ENCODE measurements around the gene JAKMIP3. TPM values are rescaled to one million over a fixed set of nuclear protein-coding genes. Genes with fewer than 3 reads are reported as not detected.

Gene JAKMIP3
- polyA plus RNA-seq, 1 experiment: 0.26 TPM

DNA sequence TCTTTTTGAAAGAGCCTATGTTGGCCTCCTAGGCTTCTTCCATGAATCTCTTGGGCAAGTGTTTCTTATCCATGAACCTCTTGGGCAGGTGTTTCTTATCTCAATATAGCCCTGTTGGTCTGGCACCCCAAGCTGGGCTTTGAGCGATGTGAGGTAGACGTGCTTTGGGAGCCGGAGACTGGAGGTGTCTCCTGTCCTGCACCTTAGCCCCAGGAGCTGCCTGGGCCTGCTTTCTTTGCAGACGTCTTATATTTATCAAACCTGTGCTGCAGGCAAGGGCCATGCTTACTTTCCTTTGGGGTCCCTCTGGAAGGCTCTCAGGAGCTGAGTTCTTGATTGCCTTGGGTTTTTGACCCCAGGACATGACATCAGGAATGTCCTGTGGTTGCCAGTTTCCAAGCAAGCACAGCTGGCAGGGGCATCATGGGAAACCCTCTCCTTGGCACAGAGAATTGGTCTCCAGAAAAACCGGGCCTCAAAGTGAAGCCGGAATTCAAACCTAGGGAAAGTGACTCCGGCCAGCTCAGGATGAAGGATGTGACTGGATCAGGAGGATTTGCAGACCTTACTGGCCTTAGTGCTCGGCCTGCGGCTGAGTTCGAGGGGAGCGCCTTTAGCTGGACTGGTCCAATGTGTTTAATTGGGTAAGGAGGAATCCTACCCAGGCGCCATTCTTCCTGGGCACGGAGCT, 2.8 kb downstream of the JAKMIP3 start:
- no peak overlapping the region for H3K4me3 ChIP-seq (ENCODE audit: low read depth, low read length)
- no peaks in the 10 kb centered on the region for H3K27me3 ChIP-seq (ENCODE audit: control insufficient read depth, insufficient read depth, low read length)
- TF ChIP-seq, protein P1, sequence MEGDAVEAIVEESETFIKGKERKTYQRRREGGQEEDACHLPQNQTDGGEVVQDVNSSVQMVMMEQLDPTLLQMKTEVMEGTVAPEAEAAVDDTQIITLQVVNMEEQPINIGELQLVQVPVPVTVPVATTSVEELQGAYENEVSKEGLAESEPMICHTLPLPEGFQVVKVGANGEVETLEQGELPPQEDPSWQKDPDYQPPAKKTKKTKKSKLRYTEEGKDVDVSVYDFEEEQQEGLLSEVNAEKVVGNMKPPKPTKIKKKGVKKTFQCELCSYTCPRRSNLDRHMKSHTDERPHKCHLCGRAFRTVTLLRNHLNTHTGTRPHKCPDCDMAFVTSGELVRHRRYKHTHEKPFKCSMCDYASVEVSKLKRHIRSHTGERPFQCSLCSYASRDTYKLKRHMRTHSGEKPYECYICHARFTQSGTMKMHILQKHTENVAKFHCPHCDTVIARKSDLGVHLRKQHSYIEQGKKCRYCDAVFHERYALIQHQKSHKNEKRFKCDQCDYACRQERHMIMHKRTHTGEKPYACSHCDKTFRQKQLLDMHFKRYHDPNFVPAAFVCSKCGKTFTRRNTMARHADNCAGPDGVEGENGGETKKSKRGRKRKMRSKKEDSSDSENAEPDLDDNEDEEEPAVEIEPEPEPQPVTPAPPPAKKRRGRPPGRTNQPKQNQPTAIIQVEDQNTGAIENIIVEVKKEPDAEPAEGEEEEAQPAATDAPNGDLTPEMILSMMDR (IDR thresholded peaks at IDR 0.05; ENCODE audit: insufficient read depth, low read depth, low read length): no peak
- ChIA-PET CTCF (interaction anchor here (0.6 kb wide), 1 partner anchor 1352 kb away, joined by 3 read pairs; no protein-coding TSS in a partner anchor), POLR2A (no interaction called here)
- DNase-seq (ENCODE audit: low read depth): no peak
- H3K36me3 ChIP-seq (ENCODE audit: control insufficient read depth, insufficient read depth, low read length): no peaks in the 10 kb centered on the region

DNA sequence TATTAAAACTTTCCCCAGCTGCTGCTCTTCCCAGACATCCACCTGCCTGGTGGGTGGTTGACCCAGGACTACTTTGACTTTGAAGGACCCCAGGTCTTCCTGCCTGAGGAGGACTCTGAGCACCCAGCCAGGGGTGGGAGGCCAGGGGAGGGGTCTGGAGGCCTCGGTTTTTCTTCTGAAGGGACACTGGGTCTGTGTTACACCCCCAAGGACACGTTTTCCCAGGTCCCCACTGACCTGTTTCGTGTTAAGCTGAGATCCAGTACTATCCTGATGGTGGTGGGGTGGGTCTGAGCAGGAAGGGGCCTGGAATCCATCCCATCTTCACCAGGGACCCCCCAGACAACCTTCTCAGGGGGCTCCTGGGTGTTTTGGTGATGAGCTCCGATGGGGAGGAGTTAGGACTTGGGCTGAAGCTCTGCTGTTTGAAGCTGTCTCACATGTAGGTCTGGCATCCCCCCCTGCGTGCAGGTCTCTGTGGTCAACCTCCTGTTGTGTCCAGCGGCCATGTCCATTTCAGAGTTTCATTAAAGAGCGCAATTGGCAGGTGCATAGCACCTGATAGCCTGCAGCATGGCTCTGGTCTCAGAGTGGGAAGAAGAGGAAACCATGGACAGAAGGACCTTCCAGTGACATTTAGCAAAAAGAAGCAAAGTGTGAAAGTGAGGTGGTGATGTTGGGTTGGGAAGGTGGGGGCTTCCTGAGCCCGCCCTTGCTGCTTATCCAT, 3.5 kb downstream of the JAKMIP3 start:
- TF ChIP-seq, protein P1 (IDR thresholded peaks at IDR 0.05; ENCODE audit: insufficient read depth, low read depth, low read length): no peak
- CTCF ChIA-PET: interaction anchor here (0.6 kb wide), 1 partner anchor 1353 kb away, joined by 3 read pairs; no protein-coding TSS in a partner anchor
- no peak overlapping the region for H3K4me3 ChIP-seq (ENCODE audit: low read depth, low read length)

DNA sequence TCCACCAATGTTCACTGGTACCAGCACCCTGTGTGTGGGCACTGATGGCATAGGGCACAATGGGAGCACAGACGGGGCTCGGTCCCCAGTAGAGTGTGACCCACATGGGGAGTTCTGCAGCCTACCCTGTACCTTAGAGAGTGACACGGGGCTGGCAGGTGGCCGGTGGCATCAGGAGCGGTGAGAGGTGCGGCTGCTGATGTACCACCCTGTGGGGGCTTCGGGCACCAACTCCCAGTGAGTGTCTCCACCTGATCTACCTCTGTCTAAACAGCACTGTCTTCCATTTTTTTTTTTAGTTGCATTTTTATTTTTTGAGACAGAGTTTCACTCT, 4.1 kb downstream of the JAKMIP3 start:
- Histone ChIP-seq H3K4me3 (ENCODE audit: low read depth, low read length) (no peak overlapping the region), H3K27me3 (ENCODE audit: control insufficient read depth, insufficient read depth, low read length) (no peaks in the 10 kb centered on the region), H3K36me3 (ENCODE audit: control insufficient read depth, insufficient read depth, low read length) (no peaks in the 10 kb centered on the region)
- TF ChIP-seq, protein P1 (IDR thresholded peaks at IDR 0.05; ENCODE audit: insufficient read depth, low read depth, low read length): no peak
- no peak for DNase-seq (ENCODE audit: low read depth)
- ChIA-PET POLR2A (no interaction called here), CTCF (no interaction called here)

More for the DNA sequence above, 3.5 kb downstream of the JAKMIP3 start:
- DNase-seq (ENCODE audit: low read depth): no peak
- Histone ChIP-seq H3K36me3 (ENCODE audit: control insufficient read depth, insufficient read depth, low read length) (no peaks in the 10 kb centered on the region), H3K27me3 (ENCODE audit: control insufficient read depth, insufficient read depth, low read length) (no peaks in the 10 kb centered on the region)
- POLR2A ChIA-PET: no interaction called here

DNA sequence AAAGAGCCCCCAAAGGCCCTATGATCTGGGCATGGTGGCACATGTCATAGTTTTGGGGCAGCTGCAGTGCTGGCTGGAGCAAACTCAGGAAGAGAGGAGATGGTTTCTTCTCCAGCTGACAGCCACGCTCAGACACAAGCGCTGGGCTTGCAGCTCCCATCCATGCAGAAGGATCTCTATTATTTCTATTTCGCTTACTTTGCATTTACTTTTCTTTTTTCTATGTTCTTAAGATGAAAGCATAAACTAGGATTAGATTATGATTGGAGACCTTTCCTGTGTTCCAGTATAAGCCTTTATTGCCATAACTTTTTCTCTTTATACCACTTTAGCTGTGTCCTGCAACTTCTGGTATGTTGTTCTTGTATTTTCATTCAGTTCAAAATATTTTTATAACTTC, 5.0 kb downstream of the JAKMIP3 start:
- DNase-seq (ENCODE audit: low read depth): no peak
- TF ChIP-seq, protein P1 (IDR thresholded peaks at IDR 0.05; ENCODE audit: insufficient read depth, low read depth, low read length): no peak
- no peaks in the 10 kb centered on the region for H3K36me3 ChIP-seq (ENCODE audit: control insufficient read depth, insufficient read depth, low read length)
- ChIA-PET CTCF (no interaction called here), POLR2A (no interaction called here)
- H3K27me3 ChIP-seq (ENCODE audit: control insufficient read depth, insufficient read depth, low read length): no peaks in the 10 kb centered on the region
- no peak overlapping the region for H3K4me3 ChIP-seq (ENCODE audit: low read depth, low read length)

DNA sequence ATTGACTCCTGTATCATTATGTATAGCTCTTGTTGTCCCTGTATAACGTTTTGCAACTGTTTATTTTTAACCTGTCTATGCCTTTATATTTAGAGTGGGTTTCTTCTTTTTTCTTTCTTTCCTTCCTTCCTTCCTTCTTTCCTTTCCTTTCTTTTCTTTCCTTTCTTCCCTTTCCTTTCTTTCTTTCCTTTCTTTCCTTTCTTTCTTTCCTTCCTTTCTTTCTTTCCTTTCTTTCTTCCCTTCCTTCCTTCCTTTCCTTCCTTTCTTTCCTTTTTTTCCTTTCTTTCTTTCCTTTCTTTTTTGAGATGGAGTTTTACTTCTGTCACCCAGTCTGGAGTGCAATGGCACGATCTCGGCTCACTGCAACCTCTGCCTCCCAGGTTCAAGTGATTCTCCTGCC, 5.9 kb downstream of the JAKMIP3 start:
- H3K27me3 ChIP-seq (ENCODE audit: control insufficient read depth, insufficient read depth, low read length): no peaks in the 10 kb centered on the region
- ChIA-PET POLR2A (no interaction called here), CTCF (no interaction called here)
- TF ChIP-seq, protein P1 (IDR thresholded peaks at IDR 0.05; ENCODE audit: insufficient read depth, low read depth, low read length): no peak
- H3K36me3 ChIP-seq (ENCODE audit: control insufficient read depth, insufficient read depth, low read length): no peaks in the 10 kb centered on the region
- no peak for DNase-seq (ENCODE audit: low read depth)
- H3K4me3 ChIP-seq (ENCODE audit: low read depth, low read length): no peak overlapping the region

Measured in BJ (cell line).